ENCODE data around the gene DES. TPM values are rescaled to one million over a fixed set of nuclear protein-coding genes. Genes with fewer than 3 reads are reported as not detected.

DES gene
- total and polyA plus RNA-seq, 2 donors (not counting 1 experiment from before 2014, with no cell fraction given): not detected

DNA sequence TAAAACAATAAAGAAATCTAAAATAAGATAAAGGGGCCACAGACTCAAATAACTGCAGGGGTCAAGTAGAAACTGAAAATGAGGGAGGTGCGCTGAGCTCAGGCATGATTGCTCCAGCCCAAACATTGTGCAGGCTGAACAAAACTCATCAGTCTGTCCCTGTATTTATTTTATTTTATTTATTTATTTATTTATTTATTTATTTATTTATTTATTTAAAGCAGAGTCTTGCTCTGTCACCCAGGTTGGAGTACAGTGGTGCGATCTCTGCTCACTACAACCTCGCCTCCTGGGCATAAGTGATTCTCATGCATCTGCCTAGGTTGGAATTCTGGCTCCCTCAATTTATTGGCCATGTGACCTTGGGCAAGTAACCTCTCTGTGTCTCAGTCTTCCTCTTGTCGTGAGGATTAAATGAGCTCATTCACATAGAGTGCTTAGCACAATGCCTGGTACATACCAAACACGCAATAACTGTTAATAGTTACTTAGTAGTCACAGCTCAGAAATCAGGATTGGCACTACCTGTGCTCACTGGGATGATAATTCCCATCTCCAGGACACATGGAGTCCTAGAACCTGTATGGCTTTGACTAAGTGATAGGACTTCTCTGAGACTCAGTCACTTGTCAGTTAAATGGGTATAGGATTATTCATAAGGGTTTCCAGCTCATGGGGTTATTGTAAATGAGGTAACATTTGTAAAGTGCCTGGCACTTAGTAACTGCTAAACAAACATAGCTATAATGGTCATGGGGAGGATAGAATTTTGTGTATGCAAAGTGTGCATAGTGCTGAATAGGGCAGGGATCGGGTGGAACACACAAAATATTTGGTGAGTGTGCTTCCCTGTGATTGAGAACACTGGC is 22.4 kb downstream of the DES start:
- Mint-ChIP-seq H3K9me3 (ENCODE audit: insufficient read depth) (no peaks in the 10 kb centered on the region), H3K27ac (no peak overlapping the region), H3K4me1 (peaks cover 17% of the 10 kb centered on the region), H3K27me3 (peaks cover 56% of the 10 kb centered on the region), H3K4me3 (peak overlapping the region; percentile 63)
- DNase-seq (no peak), ATAC-seq (ENCODE audit: low read depth) (no peak)
- no peak overlapping the region for H3K4me2 ChIP-seq (replicated peaks; ENCODE audit: low read depth, low read length, poor library complexity, severe bottlenecking)
- H3K4me3 ChIP-seq (ENCODE audit: control extremely low read depth in 1 of 5, extremely low read depth in 1 of 5, insufficient read depth in 1 of 5, low read depth in 2 of 5, low read length in 4 of 5): no peak overlapping the region
- peaks cover 6% of the 10 kb centered on the region in 2 donors for H3K4me1 ChIP-seq (ENCODE audit: control insufficient read depth in 2 of 2, insufficient read depth in 2 of 2, low read length in 2 of 2)
- TF ChIP-seq EZH2 (IDR thresholded peaks at IDR 0.05; ENCODE audit: borderline replicate concordance, insufficient read depth, low read depth, low read length, poor library complexity, severe bottlenecking): no peak
- TF ChIP-seq, protein P1, sequence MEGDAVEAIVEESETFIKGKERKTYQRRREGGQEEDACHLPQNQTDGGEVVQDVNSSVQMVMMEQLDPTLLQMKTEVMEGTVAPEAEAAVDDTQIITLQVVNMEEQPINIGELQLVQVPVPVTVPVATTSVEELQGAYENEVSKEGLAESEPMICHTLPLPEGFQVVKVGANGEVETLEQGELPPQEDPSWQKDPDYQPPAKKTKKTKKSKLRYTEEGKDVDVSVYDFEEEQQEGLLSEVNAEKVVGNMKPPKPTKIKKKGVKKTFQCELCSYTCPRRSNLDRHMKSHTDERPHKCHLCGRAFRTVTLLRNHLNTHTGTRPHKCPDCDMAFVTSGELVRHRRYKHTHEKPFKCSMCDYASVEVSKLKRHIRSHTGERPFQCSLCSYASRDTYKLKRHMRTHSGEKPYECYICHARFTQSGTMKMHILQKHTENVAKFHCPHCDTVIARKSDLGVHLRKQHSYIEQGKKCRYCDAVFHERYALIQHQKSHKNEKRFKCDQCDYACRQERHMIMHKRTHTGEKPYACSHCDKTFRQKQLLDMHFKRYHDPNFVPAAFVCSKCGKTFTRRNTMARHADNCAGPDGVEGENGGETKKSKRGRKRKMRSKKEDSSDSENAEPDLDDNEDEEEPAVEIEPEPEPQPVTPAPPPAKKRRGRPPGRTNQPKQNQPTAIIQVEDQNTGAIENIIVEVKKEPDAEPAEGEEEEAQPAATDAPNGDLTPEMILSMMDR (IDR thresholded peaks at IDR 0.05): no peak
- peaks cover 0 to 4% (median 0%) of the 10 kb centered on the region in 3 donors for H3K9me3 ChIP-seq (ENCODE audit: control extremely low read depth in 1 of 3, control insufficient read depth in 2 of 3, insufficient read depth in 1 of 3, low read length in 2 of 3)
- intact Hi-C loops (cut with micrococcal nuclease): no loop called here
- no peaks in the 10 kb centered on the region for H4K20me1 ChIP-seq (ENCODE audit: control insufficient read depth, insufficient read depth, low read length, poor library complexity, severe bottlenecking)
- H3K27me3 ChIP-seq (replicated peaks in 1 of 4; ENCODE audit: control extremely low read depth in 1 of 4, control insufficient read depth in 3 of 4, insufficient read depth in 4 of 4, low read length in 3 of 4): peaks cover 0 to 51% (median 16%) of the 10 kb centered on the region in 4 experiments
- H3K9ac ChIP-seq (ENCODE audit: low read length): no peak overlapping the region
- H3K79me2 ChIP-seq (ENCODE audit: control insufficient read depth, insufficient read depth, low read length): no peaks in the 10 kb centered on the region
- POLR2A ChIA-PET: no interaction called here
- CTCF ChIA-PET: interaction anchor here (0.8 to 1.0 kb wide), 3 partner anchors 10 to 101 kb away, joined by 3 read pairs; a partner anchor contains a TSS
- no peak overlapping the region for H3K27ac ChIP-seq (ENCODE audit: low read length in 2 of 2)
- H2AFZ ChIP-seq (ENCODE audit: insufficient read depth, low read depth, low read length, poor library complexity, severe bottlenecking): peak overlapping the region; percentile 12
- no peaks in the 10 kb centered on the region for H3K36me3 ChIP-seq (replicated peaks in 1 of 2; ENCODE audit: control extremely low read depth in 1 of 2, control insufficient read depth in 1 of 2, extremely low read depth in 1 of 2, insufficient read depth in 2 of 2, low read length in 1 of 2)
- 85% methylated on average over 4 of the region's 6 CpGs for WGBS (ENCODE audit: insufficient coverage)
